HCT116 (cell line): ENCODE results near the gene FBXL3. TPM values are rescaled to one million over a fixed set of nuclear protein-coding genes. Genes with fewer than 3 reads are reported as not detected.
A peak's percentile ranks its signal among the peaks of the same experiment; 100 is the strongest.

Experiments used
- ATAC-seq: fragments of 200-7000 bp; cut with Tn5 transposase; 2 replicates; pipeline ENCODE4 v1.9.1; 2020; ENCODE audit warnings: mild to moderate bottlenecking, moderate library complexity
- BruUV-seq: library from RNA; stranded (reverse); fragments of 400-500 nt; replicated peaks from 2 replicates; lab custom pipeline; 2021; lab: Mats Ljungman, UMichigan
- CTCF ChIA-PET: fragments of 300-600 bp; sonication (Branson Sonifier 250); formaldehyde crosslinking; loops from one replicate; lab custom pipeline; 2021; ENCODE audit warnings: antibody characterized with exemption; lab: Charles Lee
- POLR2A ChIA-PET: fragments of 300-600, 350-600 bp; sonication (Branson Sonifier 250); formaldehyde crosslinking; loops from one replicate; lab custom pipeline; 2021; ENCODE audit warnings: antibody characterized with exemption; lab: Charles Lee
- RAD21 ChIA-PET, 2 experiments: fragments of 300-600 bp; sonication (Branson Sonifier 250); formaldehyde crosslinking; loops; one replicate each; lab custom pipeline; 2023; ENCODE audit warnings: low total read pairs in 2 of 2; ENCODE audit not compliant: uncharacterized antibody in 2 of 2, unreplicated experiment in 2 of 2, low non-redundant PET in 1 of 2; lab: Charles Lee
- DNase-seq: peaks from one replicate; pipeline ENCODE4 v3.0.0-alpha.2; 2010; ENCODE audit warnings: low read depth, low spot score
- H2AFZ ChIP-seq: fragments of 200-600 bp; shearing (Covaris generic), sonication (generic); 2 replicates; pipeline ENCODE4 v1.6.1; 2017; ENCODE audit warnings: low read depth, mixed run types, mixed read lengths, antibody characterized with exemption, low read length; ENCODE audit not compliant: poor library complexity, severe bottlenecking
- H3K27ac ChIP-seq: 2 replicates; pipeline ENCODE4 v1.5.1; 2012; ENCODE audit warnings: low read depth, low read length
- H3K27me3 ChIP-seq: fragments of 200-600 bp; sonication (generic); 2 replicates; pipeline ENCODE4 v1.6.1; 2016; ENCODE audit warnings: mixed run types, low read length, mixed read lengths; ENCODE audit not compliant: insufficient read depth
- H3K36me3 ChIP-seq, 2 experiments: fragments of 200-500 bp in 1 of 2; fragments of 200-600 bp in 1 of 2; sonication (Bioruptor generic) in 1 of 2; sonication (generic) in 1 of 2; 2 replicates each; pipeline versions ENCODE4 v1.5.1 to v1.6.1; 2014 to 2016; ENCODE audit warnings: low read length in 2 of 2, inconsistent platforms in 1 of 2, mixed read lengths in 1 of 2, mixed run types in 1 of 2; ENCODE audit not compliant: insufficient read depth in 2 of 2, control insufficient read depth in 1 of 2
- H3K4me1 ChIP-seq, 2 experiments: fragments of 200-600 bp in 1 of 2; sonication (generic) in 1 of 2; 2 replicates each; pipeline versions ENCODE4 v1.5.1 to v1.6.1; 2012 to 2017; ENCODE audit warnings: low read length in 2 of 2, inconsistent platforms in 1 of 2, mild to moderate bottlenecking in 1 of 2, mixed read lengths in 1 of 2, mixed run types in 1 of 2, moderate library complexity in 1 of 2; ENCODE audit not compliant: insufficient read depth in 2 of 2, control insufficient read depth in 1 of 2
- H3K4me2 ChIP-seq: fragments of 200-600 bp; sonication (generic); 2 replicates; pipeline ENCODE4 v1.6.1; 2017; ENCODE audit warnings: mixed run types, low read length, mixed read lengths
- H3K4me3 ChIP-seq, 2 experiments: fragments of 200-600 bp in 1 of 2; sonication (generic) in 1 of 2; replicated peaks in 1 of 2; 2 replicates each; pipeline ENCODE4 v1.5.1; 2011 to 2016; ENCODE audit warnings: low read length in 2 of 2, control low read depth in 1 of 2, low read depth in 1 of 2, mild to moderate bottlenecking in 1 of 2, mixed read lengths in 1 of 2, mixed run types in 1 of 2
- H3K79me2 ChIP-seq: fragments of 200-600 bp; sonication (generic); 2 replicates; pipeline ENCODE4 v1.6.1; 2017; ENCODE audit warnings: mild to moderate bottlenecking, mixed run types, low read length, moderate library complexity, mixed read lengths; ENCODE audit not compliant: insufficient read depth
- H3K9ac ChIP-seq: fragments of 200-600 bp; sonication (generic); 2 replicates; pipeline ENCODE4 v1.6.1; 2016; ENCODE audit warnings: low read length, mixed read lengths
- H3K9me2 ChIP-seq: fragments of 200-600 bp; sonication (generic), shearing (Covaris generic); 2 replicates; pipeline ENCODE4 v1.6.1; 2017; ENCODE audit warnings: mixed run types, mild to moderate bottlenecking, moderate library complexity; ENCODE audit not compliant: insufficient read depth
- H3K9me3 ChIP-seq, 2 experiments: fragments of 200-500 bp in 1 of 2; fragments of 200-600 bp in 1 of 2; sonication (Bioruptor generic) in 1 of 2; sonication (generic) in 1 of 2; 2 replicates each; pipeline ENCODE4 v1.6.1; 2014 to 2017; ENCODE audit warnings: low read length in 2 of 2, mixed read lengths in 2 of 2, inconsistent platforms in 1 of 2, low read depth in 1 of 2, mild to moderate bottlenecking in 1 of 2, mixed run types in 1 of 2, moderate library complexity in 1 of 2; ENCODE audit not compliant: control insufficient read depth in 1 of 2, insufficient read depth in 1 of 2
- H4K20me1 ChIP-seq: fragments of 200-600 bp; sonication (generic), shearing (Covaris generic); 2 replicates; pipeline ENCODE4 v1.6.1; 2017; ENCODE audit warnings: mixed run types, mild to moderate bottlenecking, moderate library complexity; ENCODE audit not compliant: insufficient read depth
- CEBPB ChIP-seq: IDR thresholded peaks from 2 replicates; pipeline ENCODE4 v1.6.1; 2012; ENCODE audit warnings: low read depth
- CTCF ChIP-seq, 3 experiments: fragments of 200-600 bp in 1 of 3; sonication (generic) in 1 of 3; IDR thresholded peaks in 2 of 3; conservative IDR thresholded peaks in 1 of 3; 2 replicates each; pipeline ENCODE4 v1.5.1; 2012 to 2017; ENCODE audit warnings: low read depth in 2 of 3, low read length in 2 of 3, antibody characterized with exemption in 1 of 3, borderline replicate concordance in 1 of 3, control low read depth in 1 of 3, mild to moderate bottlenecking in 1 of 3, mixed read lengths in 1 of 3, mixed run types in 1 of 3, moderate library complexity in 1 of 3; ENCODE audit not compliant: insufficient read depth in 1 of 3
- FOSL1 ChIP-seq: IDR thresholded peaks from 2 replicates; pipeline ENCODE4 v1.6.1; 2012; ENCODE audit warnings: low read depth
- POLR2AphosphoS5 ChIP-seq: IDR thresholded peaks from 2 replicates; pipeline ENCODE4 v1.6.1; 2011; ENCODE audit warnings: mild to moderate bottlenecking, low read depth, low read length, moderate library complexity
- SP1 ChIP-seq: IDR thresholded peaks from 2 replicates; pipeline ENCODE4 v1.6.1; 2012; ENCODE audit warnings: low read depth
- TCF7L2 ChIP-seq: IDR thresholded peaks from 2 replicates; pipeline ENCODE4 v1.7.0; 2011; ENCODE audit warnings: borderline replicate concordance, inconsistent platforms; ENCODE audit not compliant: insufficient read depth, insufficient read length; ENCODE audit errors: extremely low read depth
- YY1 ChIP-seq: IDR thresholded peaks from 2 replicates; pipeline ENCODE4 v1.6.1; 2011; ENCODE audit warnings: low read length, low read depth, moderate library complexity, mild to moderate bottlenecking; ENCODE audit not compliant: insufficient replicate concordance; ENCODE audit errors: extremely low read depth
- intact Hi-C: fragments of 100-400 bp; cut with micrococcal nuclease; formaldehyde crosslinking; loops from 2 replicates; pipeline ENCODE4 v1.10.0; 2022
- total RNA-seq: library from RNA; stranded (reverse); gene quantifications from one replicate; pipeline ENCODE4 v1.2.1, GENCODE V29; 2021; ENCODE audit not compliant: unreplicated experiment
- TF ChIP-seq, protein P1 (sequence below): IDR thresholded peaks from 2 replicates; pipeline ENCODE4 v1.6.1; 2012; ENCODE audit warnings: low read depth

Gene FBXL3
- total RNA-seq, 1 experiment from 2014 or later = 24.0 TPM

GRCh38 chr13:76993021-76993420 is 33.9 kb downstream of the FBXL3 start:
- H3K27me3 ChIP-seq = no peaks in the 10 kb centered on the region
- ATAC-seq (no peak), DNase-seq (no peak)
- TF ChIP-seq TCF7L2 = no peak
- TF ChIP-seq CEBPB = no peak
- TF ChIP-seq SP1 = no peak
- no peak for TF ChIP-seq YY1
- TF ChIP-seq, protein P1, sequence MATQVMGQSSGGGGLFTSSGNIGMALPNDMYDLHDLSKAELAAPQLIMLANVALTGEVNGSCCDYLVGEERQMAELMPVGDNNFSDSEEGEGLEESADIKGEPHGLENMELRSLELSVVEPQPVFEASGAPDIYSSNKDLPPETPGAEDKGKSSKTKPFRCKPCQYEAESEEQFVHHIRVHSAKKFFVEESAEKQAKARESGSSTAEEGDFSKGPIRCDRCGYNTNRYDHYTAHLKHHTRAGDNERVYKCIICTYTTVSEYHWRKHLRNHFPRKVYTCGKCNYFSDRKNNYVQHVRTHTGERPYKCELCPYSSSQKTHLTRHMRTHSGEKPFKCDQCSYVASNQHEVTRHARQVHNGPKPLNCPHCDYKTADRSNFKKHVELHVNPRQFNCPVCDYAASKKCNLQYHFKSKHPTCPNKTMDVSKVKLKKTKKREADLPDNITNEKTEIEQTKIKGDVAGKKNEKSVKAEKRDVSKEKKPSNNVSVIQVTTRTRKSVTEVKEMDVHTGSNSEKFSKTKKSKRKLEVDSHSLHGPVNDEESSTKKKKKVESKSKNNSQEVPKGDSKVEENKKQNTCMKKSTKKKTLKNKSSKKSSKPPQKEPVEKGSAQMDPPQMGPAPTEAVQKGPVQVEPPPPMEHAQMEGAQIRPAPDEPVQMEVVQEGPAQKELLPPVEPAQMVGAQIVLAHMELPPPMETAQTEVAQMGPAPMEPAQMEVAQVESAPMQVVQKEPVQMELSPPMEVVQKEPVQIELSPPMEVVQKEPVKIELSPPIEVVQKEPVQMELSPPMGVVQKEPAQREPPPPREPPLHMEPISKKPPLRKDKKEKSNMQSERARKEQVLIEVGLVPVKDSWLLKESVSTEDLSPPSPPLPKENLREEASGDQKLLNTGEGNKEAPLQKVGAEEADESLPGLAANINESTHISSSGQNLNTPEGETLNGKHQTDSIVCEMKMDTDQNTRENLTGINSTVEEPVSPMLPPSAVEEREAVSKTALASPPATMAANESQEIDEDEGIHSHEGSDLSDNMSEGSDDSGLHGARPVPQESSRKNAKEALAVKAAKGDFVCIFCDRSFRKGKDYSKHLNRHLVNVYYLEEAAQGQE = no peak
- TF ChIP-seq CTCF (IDR thresholded peaks at IDR 0.05 in 2 of 3, conservative IDR thresholded peaks at IDR 0.05 in 1 of 3; ENCODE audit: borderline replicate concordance in 1 of 3, insufficient read depth in 1 of 3, low read depth in 2 of 3, low read length in 2 of 3) = no peak
- no peak for TF ChIP-seq POLR2AphosphoS5
- TF ChIP-seq FOSL1 = no peak
- H3K27ac ChIP-seq = no peak overlapping the region
- H3K4me3 ChIP-seq = peak overlapping the region; percentile 89 to 95
- no peaks in the 10 kb centered on the region for H3K9me2 ChIP-seq
- peaks cover 19% of the 10 kb centered on the region for H3K79me2 ChIP-seq
- H4K20me1 ChIP-seq = no peaks in the 10 kb centered on the region
- intact Hi-C loops = no loop called here
- H2AFZ ChIP-seq = no peak overlapping the region
- ChIA-PET CTCF (no interaction called here), POLR2A (no interaction called here), RAD21 (no interaction called here)
- no TSS peak for BruUV-seq
- no peaks in the 10 kb centered on the region for H3K9me3 ChIP-seq
- H3K4me1 ChIP-seq = peaks cover 9 to 20% of the 10 kb centered on the region in 2 experiments; a peak in 3 of 4 replicates
- peak overlapping the region; percentile 96 for H3K4me2 ChIP-seq
- H3K36me3 ChIP-seq = peaks cover 5 to 6% of the 10 kb centered on the region in 2 experiments; a peak in 3 of 4 replicates
- peak overlapping the region; percentile 93 for H3K9ac ChIP-seq
